CD14-positive monocyte (primary cell): ENCODE data around the gene ARMH3. TPM values are rescaled to one million over a fixed set of nuclear protein-coding genes. Genes with fewer than 3 reads are reported as not detected.

Source experiments
- DNase-seq, 3 donors: peaks; one replicate each; pipeline ENCODE4 v3.0.0-alpha.2; 2011 to 2022
- H2AFZ ChIP-seq: 2 replicates; pipeline ENCODE4 v1.6.0; 2012; ENCODE audit warnings: mild to moderate bottlenecking, low read depth, low read length, inconsistent platforms; ENCODE audit not compliant: insufficient read depth, poor library complexity, severe bottlenecking
- H3K27ac ChIP-seq, 2 donors: 1 replicate in 1 of 2; 2 replicates in 1 of 2; pipeline ENCODE4 v1.5.1; 2012 to 2013; ENCODE audit warnings: low read length in 2 of 2, control low read depth in 1 of 2, inconsistent platforms in 1 of 2, low read depth in 1 of 2, mild to moderate bottlenecking in 1 of 2
- H3K27me3 ChIP-seq, 2 donors: one replicate each; pipeline versions ENCODE4 v1.6.0 to v1.6.1; 2011 to 2013; ENCODE audit warnings: low read length in 2 of 2; ENCODE audit not compliant: control insufficient read depth in 2 of 2, insufficient read depth in 2 of 2
- H3K36me3 ChIP-seq, 2 donors: replicated peaks in 1 of 2; 1 replicate in 1 of 2; 2 replicates in 1 of 2; pipeline versions ENCODE4 v1.5.1 to v1.6.1; 2012 to 2013; ENCODE audit warnings: low read length in 2 of 2, control low read depth in 1 of 2, inconsistent platforms in 1 of 2, mild to moderate bottlenecking in 1 of 2; ENCODE audit not compliant: insufficient read depth in 2 of 2, control insufficient read depth in 1 of 2
- H3K4me1 ChIP-seq, 2 donors: 1 replicate in 1 of 2; 2 replicates in 1 of 2; pipeline versions ENCODE4 v1.5.1 to v1.6.1; 2012 to 2013; ENCODE audit warnings: low read length in 2 of 2, control low read depth in 1 of 2, inconsistent platforms in 1 of 2, mild to moderate bottlenecking in 1 of 2, moderate library complexity in 1 of 2; ENCODE audit not compliant: insufficient read depth in 2 of 2, control insufficient read depth in 1 of 2
- H3K4me2 ChIP-seq: replicated peaks from 2 replicates; pipeline ENCODE3; 2012; ENCODE audit warnings: low read length, moderate library complexity, mild to moderate bottlenecking; ENCODE audit not compliant: poor library complexity, severe bottlenecking; ENCODE audit errors: extremely low read depth
- H3K4me3 ChIP-seq, 3 experiments: fragments of 200-600 bp in 1 of 3; sonication (generic) in 1 of 3; replicated peaks in 1 of 3; 1 replicate in 2 of 3; 2 replicates in 1 of 3; pipeline ENCODE4 v1.5.1; 2011 to 2013; ENCODE audit warnings: low read length in 3 of 3, mild to moderate bottlenecking in 3 of 3, control low read depth in 2 of 3, low read depth in 2 of 3, inconsistent platforms in 1 of 3, moderate library complexity in 1 of 3
- H3K79me2 ChIP-seq: 2 replicates; pipeline ENCODE4 v1.6.0; 2012; ENCODE audit warnings: mild to moderate bottlenecking, control low read depth, inconsistent platforms, low read length, moderate library complexity; ENCODE audit not compliant: insufficient read depth
- H3K9ac ChIP-seq: 2 replicates; pipeline ENCODE4 v1.6.0; 2017; ENCODE audit warnings: low read length, mild to moderate bottlenecking; ENCODE audit not compliant: insufficient read depth, poor library complexity, severe bottlenecking
- H3K9me3 ChIP-seq, 2 donors: replicated peaks in 1 of 2; 1 replicate in 1 of 2; 2 replicates in 1 of 2; pipeline versions ENCODE4 v1.5.1 to v1.6.1; 2012 to 2013; ENCODE audit warnings: low read length in 2 of 2, control low read depth in 1 of 2; ENCODE audit not compliant: control insufficient read depth in 1 of 2, insufficient read depth in 1 of 2
- H4K20me1 ChIP-seq: 2 replicates; pipeline ENCODE4 v1.6.0; 2012; ENCODE audit warnings: mild to moderate bottlenecking, low read length, control low read depth, moderate library complexity; ENCODE audit not compliant: insufficient read depth
- H3K27ac Mint-ChIP-seq, 7 donors: one replicate each; pipeline ENCODE4 v1.8.0; 2020; ENCODE audit warnings: mild to moderate bottlenecking in 7 of 7, mixed read lengths in 7 of 7, moderate library complexity in 6 of 7, inconsistent platforms in 2 of 7
- H3K27me3 Mint-ChIP-seq, 3 donors: one replicate each; pipeline ENCODE4 v1.8.0; 2021 to 2022; ENCODE audit warnings: low read depth in 3 of 3, mild to moderate bottlenecking in 3 of 3, mixed read lengths in 3 of 3, moderate library complexity in 3 of 3, inconsistent platforms in 1 of 3
- H3K36me3 Mint-ChIP-seq, 2 donors: one replicate each; pipeline ENCODE4 v1.8.0; 2020; ENCODE audit warnings: mixed read lengths in 2 of 2, inconsistent platforms in 1 of 2, mild to moderate bottlenecking in 1 of 2
- H3K4me1 Mint-ChIP-seq: one replicate; pipeline ENCODE4 v1.8.0; 2020; ENCODE audit warnings: mild to moderate bottlenecking, mixed read lengths
- H3K4me3 Mint-ChIP-seq, 2 donors: one replicate each; pipeline ENCODE4 v1.8.0; 2020; ENCODE audit warnings: mild to moderate bottlenecking in 2 of 2, mixed read lengths in 2 of 2, moderate library complexity in 1 of 2
- H3K9me3 Mint-ChIP-seq, 7 donors: one replicate each; pipeline ENCODE4 v1.8.0; 2020 to 2022; ENCODE audit warnings: mixed read lengths in 7 of 7, mild to moderate bottlenecking in 6 of 7, moderate library complexity in 6 of 7, inconsistent platforms in 2 of 7
- WGBS: methylation state at CpG from one replicate; pipeline ENCODE4 v1.1.5; 2013; ENCODE audit warnings: missing lambda C conversion rate; ENCODE audit not compliant: insufficient coverage; 5-methylcytosine and 5-hydroxymethylcytosine counted together
- intact Hi-C, 2 donors: fragments of 100-400 bp; cut with micrococcal nuclease; formaldehyde crosslinking; loops; one replicate each; pipeline versions ENCODE4 v1.15.0 to v1.15.1; 2023
- polyA plus RNA-seq, 3 donors: library from polyadenylated mRNA; depleted of rRNA in 1 of 3; unstranded in 2 of 3; stranded (reverse) in 1 of 3; fragments of 300-500 nt in 2 of 3; fragments of >200 nt in 1 of 3; fragmentation: Illumina TruSeq in 2 of 3; gene quantifications; 1 replicate in 2 of 3; 2 replicates in 1 of 3; pipeline ENCODE4 v1.2.3, GENCODE V29; 2012 to 2021
- TF ChIP-seq, protein P1 (sequence below): fragments of 200-600 bp; IDR thresholded peaks from one replicate; pipeline ENCODE4 v1.8.0; 2022; ENCODE audit warnings: antibody characterized with exemption, mild to moderate bottlenecking

Gene ARMH3
- polyA plus RNA-seq, 3 donors = 20.4 to 26.3 (median 22.1) TPM

DNA sequence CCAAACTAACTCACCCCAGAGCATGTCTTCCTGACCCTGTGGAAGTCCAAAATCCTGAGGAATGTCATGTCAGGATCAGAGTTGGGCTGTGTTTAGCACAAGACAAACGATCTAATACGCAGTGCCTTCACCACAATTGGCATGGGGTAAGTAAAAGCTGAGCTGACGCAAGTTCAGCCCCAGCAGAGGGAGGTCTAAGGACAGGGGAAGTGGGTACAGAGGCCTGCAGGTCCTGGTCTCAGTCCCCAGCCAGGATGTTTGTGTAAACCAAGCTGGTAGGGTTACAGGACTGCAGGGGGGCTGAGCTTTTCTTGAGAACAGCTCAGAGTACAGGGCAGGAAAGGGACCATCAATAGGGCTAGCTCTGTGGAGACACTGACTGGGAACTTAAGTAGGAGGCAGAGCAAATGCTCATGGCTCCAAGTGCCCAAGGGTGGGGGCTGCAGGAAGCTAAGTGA lies 207.1 kb downstream of the ARMH3 start:
- TF ChIP-seq, protein P1, sequence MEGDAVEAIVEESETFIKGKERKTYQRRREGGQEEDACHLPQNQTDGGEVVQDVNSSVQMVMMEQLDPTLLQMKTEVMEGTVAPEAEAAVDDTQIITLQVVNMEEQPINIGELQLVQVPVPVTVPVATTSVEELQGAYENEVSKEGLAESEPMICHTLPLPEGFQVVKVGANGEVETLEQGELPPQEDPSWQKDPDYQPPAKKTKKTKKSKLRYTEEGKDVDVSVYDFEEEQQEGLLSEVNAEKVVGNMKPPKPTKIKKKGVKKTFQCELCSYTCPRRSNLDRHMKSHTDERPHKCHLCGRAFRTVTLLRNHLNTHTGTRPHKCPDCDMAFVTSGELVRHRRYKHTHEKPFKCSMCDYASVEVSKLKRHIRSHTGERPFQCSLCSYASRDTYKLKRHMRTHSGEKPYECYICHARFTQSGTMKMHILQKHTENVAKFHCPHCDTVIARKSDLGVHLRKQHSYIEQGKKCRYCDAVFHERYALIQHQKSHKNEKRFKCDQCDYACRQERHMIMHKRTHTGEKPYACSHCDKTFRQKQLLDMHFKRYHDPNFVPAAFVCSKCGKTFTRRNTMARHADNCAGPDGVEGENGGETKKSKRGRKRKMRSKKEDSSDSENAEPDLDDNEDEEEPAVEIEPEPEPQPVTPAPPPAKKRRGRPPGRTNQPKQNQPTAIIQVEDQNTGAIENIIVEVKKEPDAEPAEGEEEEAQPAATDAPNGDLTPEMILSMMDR = no peak
- Histone ChIP-seq H2AFZ (no peak overlapping the region), H3K9me3 (no peaks in the 10 kb centered on the region), H3K9ac (peak overlapping the region; percentile 52), H4K20me1 (peaks cover 59% of the 10 kb centered on the region), H3K36me3 (peaks cover 20 to 62% of the 10 kb centered on the region in 2 donors), H3K4me3 (peak overlapping the region in 1 of 3 experiments; percentile 54), H3K79me2 (no peaks in the 10 kb centered on the region), H3K27me3 (no peaks in the 10 kb centered on the region), H3K4me1 (peaks cover 34% of the 10 kb centered on the region in 2 donors), H3K4me2 (peak overlapping the region; percentile 65), H3K27ac (peak overlapping the region; percentile 56 to 89)
- Mint-ChIP-seq H3K27ac (peak overlapping the region; percentile 76 to 96 (median 91)), H3K36me3 (peaks cover 58 to 75% of the 10 kb centered on the region in 2 donors), H3K27me3 (peaks cover 0 to 6% (median 3%) of the 10 kb centered on the region in 3 donors), H3K4me1 (peaks cover 42% of the 10 kb centered on the region), H3K4me3 (peak overlapping the region in 1 of 2 donors; percentile 80), H3K9me3 (peaks cover 0 to 2% (median 0%) of the 10 kb centered on the region in 7 donors)
- intact Hi-C loops = no loop called here
- 10% methylated on average over 3 of the region's 3 CpGs for WGBS
- DNase-seq = peak; percentile 46 to 63 (median 55)

GRCh38 chr10:101848408-101848807 lies 207.6 kb downstream of the ARMH3 start:
- Histone ChIP-seq H3K4me2 (peak overlapping the region; percentile 65), H3K27ac (peak overlapping the region; percentile 56 to 89), H3K27me3 (no peaks in the 10 kb centered on the region), H3K36me3 (peaks cover 20 to 58% of the 10 kb centered on the region in 2 donors), H4K20me1 (peaks cover 61% of the 10 kb centered on the region), H2AFZ (no peak overlapping the region), H3K9ac (peak overlapping the region; percentile 52), H3K4me3 (peak overlapping the region in 1 of 3 experiments; percentile 54), H3K9me3 (no peaks in the 10 kb centered on the region), H3K4me1 (peaks cover 34 to 39% of the 10 kb centered on the region in 2 donors), H3K79me2 (no peaks in the 10 kb centered on the region)
- Mint-ChIP-seq H3K4me1 (peaks cover 42% of the 10 kb centered on the region), H3K9me3 (peaks cover 0 to 2% (median 0%) of the 10 kb centered on the region in 7 donors), H3K27ac (peak overlapping the region; percentile 76 to 96 (median 91)), H3K4me3 (peak overlapping the region; percentile 4 to 80), H3K36me3 (peaks cover 56 to 74% of the 10 kb centered on the region in 2 donors), H3K27me3 (peaks cover 1 to 7% (median 6%) of the 10 kb centered on the region in 3 donors)
- intact Hi-C loops = no loop called here
- DNase-seq = peak; percentile 30 to 53 (median 42)
- 10% methylated on average over 4 of the region's 4 CpGs for WGBS
- TF ChIP-seq, protein P1 = no peak
